HPDE6-E6E7 (cell line): ENCODE measurements around the gene CYFIP2.
"Not testable (repeated sequence)": the region's sequence is repeated elsewhere in the genome, so short reads cannot be mapped to it uniquely, and the experiment has no call there.

Experiments
- DNase-seq: peaks from one replicate; pipeline ENCODE4 v3.0.0; 2011; ENCODE audit warnings: missing footprints; ENCODE audit errors: extremely low spot score

The CYFIP2 gene

DNA sequence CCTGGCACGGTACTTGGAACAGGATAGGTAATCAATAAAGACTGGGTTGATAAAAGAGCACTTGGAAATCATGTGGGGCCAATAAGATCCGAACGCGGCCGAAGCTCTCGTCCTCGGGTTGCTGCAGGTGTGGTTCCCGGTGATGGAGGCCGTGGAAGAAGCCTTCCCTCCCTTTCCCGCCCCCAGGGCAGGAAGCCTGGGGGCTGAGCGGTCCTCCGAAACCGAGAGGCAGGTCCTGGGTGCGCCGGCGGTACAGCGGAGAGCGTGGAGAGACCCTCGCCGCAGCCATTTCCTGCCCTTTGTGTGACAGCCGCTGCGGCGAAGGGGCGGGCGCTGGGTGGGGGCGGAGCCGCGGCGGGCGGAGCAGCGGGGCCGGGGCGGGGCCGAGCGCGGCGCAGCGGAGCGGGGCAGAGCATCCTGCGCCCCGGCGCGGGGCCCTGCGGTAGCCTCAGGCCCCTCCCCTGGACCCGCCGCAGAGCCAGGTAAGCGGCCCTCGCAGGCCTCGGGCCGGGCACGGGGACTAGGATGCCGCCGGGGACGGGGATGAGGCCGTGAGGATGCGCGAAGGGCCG is at the start of gene CYFIP2:
CYFIP2 (plus strand) TSS at position 410 of the 572 bp plus-strand sequence. CDS start 19,239 bp downstream, outside the sequence.
- peak; percentile 57 for DNase-seq

DNA sequence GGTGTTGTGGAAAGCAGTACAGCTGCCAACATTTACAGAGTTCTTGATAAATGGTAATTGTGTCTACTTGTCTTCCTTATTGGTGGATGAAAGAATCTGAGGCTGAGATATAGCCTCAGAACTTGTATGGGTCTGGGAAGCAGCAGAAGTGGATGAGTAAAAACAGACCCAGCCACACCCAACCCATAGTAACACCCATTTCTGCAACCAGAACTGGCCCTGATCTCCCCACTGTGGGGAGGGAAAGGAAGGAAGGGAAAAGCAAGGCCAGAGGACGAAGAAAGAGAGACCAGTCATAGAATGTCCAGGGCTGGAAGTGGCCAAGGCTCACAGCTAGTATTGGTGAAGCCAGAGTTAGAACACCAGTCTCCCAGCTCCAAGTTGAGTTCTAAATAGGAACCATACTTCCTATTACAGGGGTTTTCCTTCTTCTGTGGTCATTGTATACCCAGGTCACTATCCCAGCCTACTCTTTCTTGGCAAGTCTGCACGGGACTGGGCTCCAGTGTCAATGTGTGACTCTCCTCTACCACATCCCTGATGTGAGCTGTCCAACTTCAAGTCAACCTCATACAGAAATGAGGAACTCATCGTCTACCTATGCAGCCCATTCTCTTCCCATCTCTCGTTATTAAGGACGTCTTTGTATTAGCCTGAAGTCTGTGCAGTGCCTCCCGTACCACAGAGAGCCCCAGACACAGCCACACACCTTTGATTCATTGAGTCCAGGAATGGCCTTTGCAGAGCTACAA is 49.4 kb upstream of the CYFIP2 start:
- no peak for DNase-seq

DNA sequence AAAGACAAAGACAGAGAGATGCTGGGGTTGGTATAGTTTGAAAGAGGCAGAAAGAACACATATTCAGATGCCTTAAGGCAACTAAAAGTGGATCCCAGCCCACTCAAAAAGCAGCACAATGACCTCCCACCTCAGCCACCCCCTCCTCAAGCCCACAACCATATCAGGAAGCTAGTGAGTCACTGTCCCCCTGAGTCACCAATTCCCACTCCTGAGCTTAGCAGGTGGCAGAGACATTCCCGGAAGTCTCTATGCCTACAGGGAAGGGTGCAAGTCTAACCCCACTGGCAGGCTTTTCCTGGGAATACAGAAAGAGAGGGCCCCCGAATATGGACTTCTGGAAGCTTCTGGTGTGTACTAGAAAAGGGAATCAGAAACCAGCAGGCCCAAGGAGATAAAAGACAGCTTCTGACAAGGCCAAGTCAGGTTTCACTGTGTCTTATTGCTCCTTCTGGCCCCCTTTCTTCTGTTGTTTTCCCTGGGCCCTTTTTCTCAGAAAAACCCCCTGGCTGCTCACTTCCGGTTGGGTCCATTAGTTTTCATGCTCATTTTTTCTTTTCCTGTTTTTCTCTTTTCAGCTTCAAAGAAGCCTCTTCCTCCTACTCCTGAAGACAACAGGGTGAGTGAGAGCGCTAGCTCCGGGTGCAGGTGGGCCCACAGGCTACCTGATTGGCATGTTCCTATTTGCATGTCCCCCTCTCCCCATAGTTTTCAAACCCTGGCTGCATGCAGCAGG is 48.5 kb upstream of the CYFIP2 start:
- DNase-seq = no peak

DNA sequence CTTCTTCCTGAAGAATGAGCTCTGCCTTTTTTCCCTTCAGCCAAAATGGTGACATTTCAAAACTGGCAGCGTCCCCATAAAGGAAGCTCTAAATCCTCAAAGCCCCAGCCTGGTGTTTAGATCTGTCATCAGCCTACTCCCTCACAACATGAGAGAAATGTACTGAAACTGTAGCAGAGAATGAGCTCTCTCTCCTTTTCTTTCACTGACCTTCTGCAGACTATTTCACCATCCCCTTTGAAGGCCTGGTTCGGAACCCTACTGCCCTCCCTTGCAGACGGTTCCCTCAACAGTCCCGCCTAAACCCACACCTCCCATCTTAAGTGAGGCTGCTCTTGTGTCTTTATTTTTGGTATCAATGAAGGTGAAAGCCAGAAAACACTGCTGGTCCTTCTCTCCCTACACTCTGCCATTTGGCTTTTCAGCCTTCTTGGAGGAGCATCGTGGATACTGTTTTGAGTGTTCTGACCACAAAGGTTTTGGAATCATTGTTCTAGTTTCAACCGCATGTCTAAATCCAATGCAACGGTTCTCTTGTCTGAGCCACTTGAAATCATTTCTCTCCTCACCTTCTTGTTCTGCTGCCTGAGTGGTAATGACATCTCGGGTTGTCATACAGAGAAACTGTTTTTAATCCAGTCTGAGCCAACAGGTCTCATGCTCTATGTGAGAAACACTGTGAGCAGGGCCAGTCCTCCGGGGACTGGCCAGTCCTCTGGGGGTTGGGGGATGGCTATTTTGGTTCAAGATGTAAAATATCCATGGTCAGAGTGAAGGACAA is 46.2 kb upstream of the CYFIP2 start:
- no peak for DNase-seq

DNA sequence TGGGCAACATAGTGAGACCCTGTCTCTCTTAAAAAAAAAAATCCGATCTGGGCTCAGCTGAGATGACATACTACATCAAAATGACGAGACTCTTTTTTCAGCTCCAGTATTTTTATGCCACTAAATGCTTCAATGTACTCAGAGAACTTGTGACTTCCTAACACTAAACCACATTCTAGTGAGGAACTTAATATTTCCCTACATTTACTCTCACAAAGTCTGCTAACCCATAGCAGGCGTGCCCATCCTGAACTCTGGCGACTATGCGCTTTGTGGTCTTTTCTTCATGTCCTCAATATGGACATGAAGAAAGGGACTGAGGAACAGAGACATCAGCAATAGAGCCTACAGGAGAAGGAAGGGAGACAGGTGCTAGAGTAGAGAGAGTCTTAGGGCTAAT is 44.0 kb upstream of the CYFIP2 start:
- no peak for DNase-seq

DNA sequence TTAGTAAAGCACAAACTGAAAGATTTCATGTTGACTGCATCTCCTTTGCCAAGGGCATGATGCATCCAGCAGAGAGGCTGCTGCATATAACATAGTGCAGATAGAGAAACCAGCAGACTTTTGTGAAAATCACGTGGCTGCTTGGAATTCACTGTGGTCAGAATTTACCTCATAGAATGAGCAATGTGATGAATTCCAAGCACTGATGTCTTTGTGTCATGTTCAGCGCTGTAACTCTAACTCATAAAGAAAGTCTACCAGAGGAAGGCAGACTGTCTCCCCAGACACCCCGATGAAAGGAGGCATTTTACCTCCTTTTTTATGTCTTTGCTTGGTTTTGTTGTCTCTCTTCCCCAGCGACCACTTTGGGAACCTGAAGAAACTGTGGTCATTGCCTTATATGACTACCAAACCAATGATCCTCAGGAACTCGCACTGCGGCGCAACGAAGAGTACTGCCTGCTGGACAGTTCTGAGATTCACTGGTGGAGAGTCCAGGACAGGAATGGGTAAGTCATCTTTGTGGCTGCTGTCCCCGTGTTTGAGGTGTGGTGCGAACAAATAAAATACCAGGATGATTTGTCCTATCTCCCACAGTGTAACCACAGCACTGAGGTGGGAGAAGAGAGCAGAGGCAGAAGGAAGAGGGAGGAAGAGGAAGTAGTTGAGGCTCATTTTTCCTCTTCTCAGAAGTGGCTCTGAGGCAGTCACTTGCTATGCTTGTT is 43.3 kb upstream of the CYFIP2 start:
- DNase-seq = no peak

DNA sequence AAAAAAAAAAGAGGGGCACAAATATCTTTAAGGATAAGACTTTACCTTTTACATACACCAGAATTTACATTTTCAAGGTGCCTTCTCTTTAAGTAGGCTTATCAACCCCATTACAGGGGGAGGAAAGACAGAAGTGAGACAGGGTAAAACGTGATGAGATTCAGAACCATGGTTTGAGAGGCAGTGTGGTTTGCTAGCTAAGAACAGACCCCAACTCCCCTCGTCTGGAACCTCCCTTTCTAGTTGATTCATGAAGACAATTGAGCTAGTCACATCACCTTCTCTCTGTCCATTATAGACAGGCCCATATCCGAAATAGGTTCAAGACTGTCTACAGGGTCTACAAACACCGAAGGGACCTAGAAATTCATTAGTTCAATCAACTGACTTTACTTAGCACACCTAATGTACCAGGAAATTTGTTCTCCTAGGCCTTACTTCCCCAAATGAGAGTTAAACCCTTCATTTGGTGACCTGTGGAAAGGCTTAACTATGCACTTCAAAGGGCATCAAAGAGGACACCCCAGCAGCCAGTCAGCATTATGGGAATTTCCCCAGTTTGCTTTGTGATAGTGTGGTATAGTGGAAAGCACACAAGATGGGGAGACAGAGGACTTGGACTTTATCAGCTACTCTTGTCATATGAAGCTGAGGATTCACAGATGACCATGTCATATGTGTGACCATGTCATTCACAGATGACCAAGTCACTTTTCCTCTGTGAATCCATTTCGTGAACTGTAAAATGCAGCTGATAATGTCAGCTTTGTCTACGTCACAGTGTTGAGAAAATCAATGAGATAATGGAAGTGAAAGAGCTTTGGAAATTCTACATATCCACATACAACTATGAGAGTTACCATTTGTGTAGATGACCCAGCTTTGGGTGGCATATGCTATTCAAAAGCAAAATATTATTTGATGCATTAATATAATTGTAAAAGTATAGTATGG is 40.2 kb upstream of the CYFIP2 start:
- DNase-seq = no peak

DNA sequence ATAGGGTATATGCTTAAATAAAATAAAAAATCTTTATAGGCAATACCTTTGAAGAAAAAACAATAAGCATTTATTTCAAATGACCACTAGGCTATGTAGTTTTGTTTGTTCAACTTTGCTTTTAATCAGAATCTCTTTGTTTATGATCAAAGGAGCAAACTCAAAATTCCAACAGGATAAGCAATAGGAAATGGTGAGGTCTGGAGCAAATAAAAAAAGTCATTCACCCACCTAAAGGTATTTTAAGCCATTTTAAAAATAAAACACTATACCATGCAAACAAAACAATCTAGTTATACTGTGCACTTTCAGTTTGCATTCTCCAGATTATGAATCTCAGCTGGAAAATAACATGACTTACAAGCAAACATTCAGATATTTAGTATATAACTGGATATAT is 35.3 kb upstream of the CYFIP2 start:
- no peak for DNase-seq

DNA sequence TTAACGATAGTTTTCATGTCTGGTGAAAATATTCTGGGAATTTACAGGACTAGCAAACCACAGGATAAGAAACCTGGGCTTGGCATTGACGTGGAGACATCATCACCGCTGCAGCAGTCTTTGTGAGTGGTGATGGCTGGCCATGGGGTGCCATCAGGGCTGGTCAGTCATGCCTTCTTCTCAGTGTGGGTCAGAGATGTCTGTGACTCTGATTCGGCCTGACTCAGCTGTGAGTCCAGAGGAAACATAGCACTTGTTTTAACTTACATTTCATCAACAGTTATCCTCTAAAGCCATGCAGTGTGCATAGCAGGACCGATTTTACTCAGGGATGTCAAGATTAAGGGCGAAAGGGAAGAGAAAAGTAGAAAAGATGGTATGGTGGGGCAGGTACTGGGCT is 33.2 kb upstream of the CYFIP2 start:
- no peak for DNase-seq

DNA sequence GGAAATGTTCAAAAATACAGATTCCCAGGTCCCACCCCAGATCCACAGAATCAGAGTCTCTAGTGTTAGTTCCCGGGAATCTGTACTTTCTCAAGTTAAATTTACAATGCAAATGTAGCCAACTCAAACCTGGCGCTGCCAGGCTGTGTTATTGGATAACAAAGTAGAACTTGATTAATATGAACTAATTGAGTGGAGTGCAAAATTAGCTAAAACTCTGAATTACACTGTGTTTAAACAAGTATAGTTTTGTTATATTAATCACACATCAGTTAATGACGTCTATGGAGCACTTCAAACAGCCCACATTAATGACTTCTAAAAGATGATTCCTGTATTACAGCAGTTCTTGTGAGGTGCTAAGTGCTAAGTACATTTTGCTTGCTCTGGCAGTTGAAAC is 32.4 kb upstream of the CYFIP2 start:
- DNase-seq = no peak

DNA sequence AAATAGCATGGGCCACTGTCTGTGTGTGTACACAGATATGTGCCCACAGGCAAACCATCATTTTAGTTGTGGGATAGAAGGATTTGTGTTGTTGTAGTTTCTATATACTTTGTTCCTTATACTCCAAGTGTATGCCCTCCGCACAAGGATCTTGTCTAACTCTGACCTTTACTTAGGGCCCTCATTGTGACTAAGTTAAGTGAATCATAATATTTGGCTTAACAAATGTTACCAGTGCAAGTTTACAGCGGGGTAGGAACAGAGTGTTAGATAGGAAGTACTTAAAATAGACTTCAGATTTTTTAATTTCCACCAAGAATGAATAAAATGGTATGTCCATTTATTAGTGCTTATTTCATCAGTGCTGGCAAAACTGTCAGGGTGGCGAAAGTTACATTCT is 29.5 kb upstream of the CYFIP2 start:
- no peak for DNase-seq

DNA sequence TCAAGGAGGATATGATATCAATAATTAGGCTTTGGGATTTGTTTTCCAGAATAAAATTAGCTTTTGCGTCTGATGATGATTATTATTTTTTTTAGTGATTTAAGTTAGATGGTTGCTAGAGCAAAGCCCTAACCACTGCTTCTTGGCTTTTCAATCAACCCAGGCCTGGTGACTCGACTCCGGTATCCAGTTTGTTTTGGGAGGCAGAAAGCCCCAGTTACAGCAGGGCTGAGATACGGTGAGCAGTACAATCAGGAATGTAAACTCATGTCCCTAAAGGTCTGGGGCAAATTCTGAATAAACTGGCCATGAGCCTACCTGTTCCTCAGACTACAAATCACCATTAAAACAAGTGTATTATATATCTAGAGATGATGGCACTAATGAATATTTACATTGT is 24.4 kb upstream of the CYFIP2 start:
- no peak for DNase-seq

DNA sequence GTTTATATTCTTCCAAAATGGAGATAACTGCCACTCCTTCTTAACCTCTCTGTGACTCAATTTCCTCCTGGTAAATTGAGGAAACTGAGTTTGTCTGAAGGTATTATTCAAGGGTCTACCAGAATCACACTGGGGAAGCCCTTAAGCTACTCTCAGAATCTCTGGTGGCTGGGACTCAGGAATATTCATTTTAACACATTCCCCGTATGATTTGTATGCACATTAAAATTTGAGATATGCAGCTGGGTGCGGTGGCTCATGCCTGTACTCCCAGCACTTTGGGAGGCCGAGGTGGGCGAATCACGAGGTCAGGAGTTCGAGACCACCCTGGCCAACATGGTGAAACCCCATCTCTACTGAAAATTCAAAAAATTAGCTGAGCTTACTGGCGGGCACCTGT is 21.2 kb upstream of the CYFIP2 start:
- not testable (repeated sequence) for DNase-seq

DNA sequence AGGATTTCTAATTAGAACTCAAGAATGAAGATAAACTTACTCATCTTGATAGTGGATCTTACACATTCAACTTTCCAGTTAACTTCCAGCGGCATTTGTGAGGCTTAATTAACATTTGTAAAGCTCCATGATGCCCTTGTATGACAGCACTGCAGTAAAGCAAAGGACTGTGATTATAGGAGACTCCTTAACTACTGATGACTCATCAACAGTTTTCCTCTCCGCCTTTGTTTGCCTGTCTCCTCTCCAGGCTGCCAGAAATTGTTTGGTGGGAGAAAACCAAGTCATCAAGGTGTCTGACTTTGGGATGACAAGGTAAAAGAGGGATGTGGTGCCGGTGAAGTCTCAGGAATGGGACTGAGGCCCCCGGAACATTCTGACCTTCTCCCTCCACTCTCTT is 20.4 kb upstream of the CYFIP2 start:
- no peak for DNase-seq

DNA sequence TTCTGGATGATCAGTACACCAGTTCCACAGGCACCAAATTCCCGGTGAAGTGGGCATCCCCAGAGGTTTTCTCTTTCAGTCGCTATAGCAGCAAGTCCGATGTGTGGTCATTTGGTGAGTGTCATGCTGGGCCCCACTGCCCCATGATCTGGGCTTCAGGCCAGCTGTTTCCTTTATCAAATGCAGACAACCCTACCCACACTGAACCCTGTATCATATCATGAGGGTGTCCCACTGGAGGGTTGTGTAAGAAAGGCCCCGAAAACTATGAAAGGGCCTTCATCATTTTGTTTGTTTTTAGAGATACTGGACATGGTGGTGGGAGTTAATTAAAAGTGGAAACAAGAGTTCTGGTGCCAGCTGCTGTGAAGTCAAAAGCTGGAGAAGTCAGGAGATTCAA is 20.0 kb upstream of the CYFIP2 start:
- no peak for DNase-seq

DNA sequence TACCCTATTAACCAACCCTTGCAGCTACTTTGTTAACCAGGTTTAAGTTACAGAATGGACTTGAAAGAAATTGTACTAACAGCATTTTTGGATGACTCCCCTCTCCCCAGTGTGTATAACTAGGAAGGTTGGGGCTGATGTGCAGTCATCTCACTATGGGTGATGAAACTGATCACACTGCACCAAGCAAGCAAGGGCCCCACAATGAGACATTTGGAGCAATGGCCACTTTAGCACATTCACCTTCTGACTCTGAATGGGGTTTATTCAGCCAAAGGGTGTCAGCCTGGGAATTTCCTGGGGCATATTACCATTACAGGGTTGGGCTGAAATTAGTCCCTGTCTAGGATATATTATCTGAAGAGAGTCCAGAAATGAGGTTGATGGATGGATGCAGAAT is 18.7 kb upstream of the CYFIP2 start:
- no peak for DNase-seq

DNA sequence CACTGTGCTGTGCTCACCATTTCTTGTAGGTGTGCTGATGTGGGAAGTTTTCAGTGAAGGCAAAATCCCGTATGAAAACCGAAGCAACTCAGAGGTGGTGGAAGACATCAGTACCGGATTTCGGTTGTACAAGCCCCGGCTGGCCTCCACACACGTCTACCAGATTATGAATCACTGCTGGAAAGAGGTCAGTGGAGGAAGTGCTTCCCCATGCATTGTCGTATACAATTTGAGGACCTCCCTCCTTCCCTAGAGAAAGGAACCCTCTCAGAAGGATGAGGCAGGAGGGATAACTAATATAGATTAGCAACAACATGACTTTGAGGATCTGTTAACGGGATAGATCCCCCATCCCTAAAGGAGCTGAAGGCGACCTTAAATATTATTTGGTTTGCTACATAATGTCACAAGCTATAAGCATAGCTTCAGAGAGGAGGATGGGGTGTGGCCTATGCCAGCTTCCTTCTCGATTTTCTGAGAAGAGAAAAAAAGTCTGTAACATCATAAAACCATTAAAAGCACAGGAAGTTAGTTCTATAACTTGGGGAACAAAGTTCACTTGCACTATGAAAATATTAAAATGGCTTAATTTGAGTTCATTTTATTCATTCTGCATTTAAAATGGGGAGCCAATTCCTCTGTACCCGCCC is 17.0 kb upstream of the CYFIP2 start:
- no peak for DNase-seq

DNA sequence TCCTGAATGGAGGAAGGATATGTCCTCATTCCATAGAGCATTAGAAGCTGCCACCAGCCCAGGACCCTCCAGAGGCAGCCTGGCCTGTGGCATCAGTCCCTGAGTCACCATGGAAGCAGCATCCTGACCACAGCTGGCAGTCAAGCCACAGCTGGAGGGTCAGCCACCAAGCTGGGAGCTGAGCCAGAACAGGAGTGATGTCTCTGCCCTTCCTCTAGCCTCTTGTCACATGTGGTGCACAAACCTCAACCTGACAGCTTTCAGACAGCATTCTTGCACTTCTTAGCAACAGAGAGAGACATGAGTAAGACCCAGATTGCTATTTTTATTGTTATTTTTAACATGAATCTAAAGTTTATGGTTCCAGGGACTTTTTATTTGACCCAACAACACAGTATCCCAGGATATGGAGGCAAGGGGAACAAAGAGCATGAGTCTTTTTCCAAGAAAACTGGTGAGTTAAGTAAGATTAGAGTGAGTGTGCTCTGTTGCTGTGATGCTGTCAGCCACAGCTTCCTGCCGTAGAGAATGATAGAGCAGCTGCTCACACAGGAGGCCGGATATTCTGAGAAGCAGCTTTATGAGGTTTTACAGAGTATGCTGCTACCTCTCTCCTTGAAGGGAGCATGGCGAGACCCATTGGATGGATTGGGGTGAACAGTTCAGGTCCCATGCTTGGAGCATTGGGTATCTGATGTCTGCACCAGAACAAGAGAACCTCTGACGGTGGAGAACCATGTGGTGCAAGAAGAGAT is 13.0 kb upstream of the CYFIP2 start:
- DNase-seq = no peak

DNA sequence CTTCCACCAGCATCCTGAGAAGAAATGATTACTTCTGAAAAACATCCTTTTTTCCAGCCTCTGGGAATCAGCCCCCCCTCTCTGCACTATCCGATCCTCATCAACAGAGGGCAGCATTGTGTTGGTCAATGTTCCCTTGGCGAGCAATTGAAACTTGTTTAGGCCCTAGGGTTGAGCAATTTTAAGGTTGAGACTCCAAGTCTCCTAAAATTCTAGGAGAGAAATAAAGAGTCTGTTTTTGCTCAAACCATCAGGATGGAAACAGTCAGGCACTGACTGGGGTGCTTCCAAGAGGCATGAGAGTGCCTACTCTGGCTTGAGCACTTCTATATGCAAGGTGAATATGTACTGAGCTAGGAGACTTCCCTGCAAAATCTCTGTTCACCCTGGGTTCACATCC is 12.4 kb upstream of the CYFIP2 start:
- DNase-seq = peak; percentile 60
